Ectodermal cell (in vitro differentiated cells): ENCODE measurements around the gene PRR20G.

Source experiments
- H3K27ac ChIP-seq: 2 replicates; pipeline ENCODE4 v1.7.0; 2013; ENCODE audit warnings: mild to moderate bottlenecking, low read depth, low read length; ENCODE audit not compliant: insufficient read depth, poor library complexity, severe bottlenecking
- H3K27me3 ChIP-seq: 2 replicates; pipeline ENCODE4 v1.7.0; 2013; ENCODE audit warnings: mild to moderate bottlenecking, low read length; ENCODE audit not compliant: insufficient read depth, control insufficient read depth, poor library complexity, severe bottlenecking
- H3K36me3 ChIP-seq: one replicate; pipeline ENCODE4 v1.7.0; 2013; ENCODE audit warnings: low read length; ENCODE audit not compliant: control insufficient read depth, insufficient read depth
- H3K4me1 ChIP-seq: one replicate; pipeline ENCODE4 v1.7.0; 2013; ENCODE audit warnings: low read length; ENCODE audit not compliant: control insufficient read depth, insufficient read depth
- H3K4me3 ChIP-seq: 2 replicates; pipeline ENCODE4 v1.7.0; 2013; ENCODE audit warnings: low read depth, low read length, control low read depth; ENCODE audit not compliant: insufficient read depth
- H3K9me3 ChIP-seq: 2 replicates; pipeline ENCODE4 v1.7.0; 2013; ENCODE audit warnings: mild to moderate bottlenecking, low read length, moderate library complexity; ENCODE audit not compliant: control insufficient read depth
- WGBS, 2 experiments: methylation state at CpG; one replicate each; pipeline ENCODE4 v1.1.7; 2013; ENCODE audit warnings: missing lambda C conversion rate in 2 of 2; 5-methylcytosine and 5-hydroxymethylcytosine counted together

PRR20G gene

GRCh38 chr3:127238602-127239001, 49.2 kb downstream of the PRR20G start:
- Histone ChIP-seq H3K4me3 (no peak overlapping the region), H3K9me3 (no peaks in the 10 kb centered on the region), H3K27me3 (no peaks in the 10 kb centered on the region), H3K36me3 (no peaks in the 10 kb centered on the region), H3K27ac (no peak overlapping the region), H3K4me1 (no peaks in the 10 kb centered on the region)
- WGBS, 2 experiments: 92 to 100% methylated on average over 1 of the region's 2 CpGs

- no peaks in the 10 kb centered on the region for H3K27me3 ChIP-seq
- H3K36me3 ChIP-seq: no peaks in the 10 kb centered on the region
- no peaks in the 10 kb centered on the region for H3K4me1 ChIP-seq
- no peak overlapping the region for H3K4me3 ChIP-seq
- WGBS, 2 experiments: 78 to 80% methylated on average over 1 to 2 of the region's 3 CpGs
- no peak overlapping the region for H3K27ac ChIP-seq
- H3K9me3 ChIP-seq: no peaks in the 10 kb centered on the region
Observed at GRCh38 chr3:127237835-127238234, 50.0 kb downstream of the PRR20G start.

- WGBS, 2 experiments: 81 to 88% methylated on average over 3 of the region's 3 CpGs
- Histone ChIP-seq H3K4me3 (no peak overlapping the region), H3K36me3 (no peaks in the 10 kb centered on the region), H3K9me3 (no peaks in the 10 kb centered on the region), H3K27me3 (no peaks in the 10 kb centered on the region), H3K27ac (no peak overlapping the region), H3K4me1 (no peaks in the 10 kb centered on the region)
Observed at GRCh38 chr3:127235706-127236105, 52.1 kb downstream of the PRR20G start.

- Histone ChIP-seq H3K27ac (no peak overlapping the region), H3K9me3 (no peaks in the 10 kb centered on the region), H3K4me1 (no peaks in the 10 kb centered on the region), H3K4me3 (no peak overlapping the region), H3K27me3 (no peaks in the 10 kb centered on the region), H3K36me3 (no peaks in the 10 kb centered on the region)
Observed at GRCh38 chr3:127234778-127235177, 53.1 kb downstream of the PRR20G start.
